NCI-H2029 (cell line): Measurements from ENCODE around the gene SUSD6.

Experiments
- DNase-seq: peaks from one replicate; lab custom pipeline; 2025; lab: John Stamatoyannopoulos, UW

SUSD6 gene

GRCh38 chr14:69611172-69612013 is at the start of gene SUSD6:
Gene SUSD6, plus strand, starts transcription at chr14:69611596. Its CDS starts 46,997 bp downstream, at chr14:69658593.
- DNase-seq, result peak; percentile 86

DNA sequence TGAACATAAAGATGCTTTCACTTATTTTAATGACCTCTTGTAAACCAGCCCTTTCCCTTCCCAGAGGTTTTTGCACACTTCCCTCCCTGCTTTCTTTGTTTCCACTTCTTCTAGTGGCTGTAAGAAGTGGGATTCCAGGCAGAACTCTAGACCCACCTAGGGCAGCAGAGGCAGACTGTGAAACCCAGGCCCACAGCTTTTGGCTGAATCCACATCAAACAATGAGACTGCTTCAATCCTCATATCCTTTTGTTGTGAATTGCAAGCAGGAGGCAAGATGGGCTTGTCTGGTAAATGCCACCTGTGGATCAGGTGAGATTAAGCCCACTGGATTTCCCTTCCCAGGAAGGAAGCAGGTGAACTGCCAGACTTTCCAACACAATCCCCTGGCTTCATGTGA is 49.5 kb upstream of the SUSD6 start:
- DNase-seq, result no peak

DNA sequence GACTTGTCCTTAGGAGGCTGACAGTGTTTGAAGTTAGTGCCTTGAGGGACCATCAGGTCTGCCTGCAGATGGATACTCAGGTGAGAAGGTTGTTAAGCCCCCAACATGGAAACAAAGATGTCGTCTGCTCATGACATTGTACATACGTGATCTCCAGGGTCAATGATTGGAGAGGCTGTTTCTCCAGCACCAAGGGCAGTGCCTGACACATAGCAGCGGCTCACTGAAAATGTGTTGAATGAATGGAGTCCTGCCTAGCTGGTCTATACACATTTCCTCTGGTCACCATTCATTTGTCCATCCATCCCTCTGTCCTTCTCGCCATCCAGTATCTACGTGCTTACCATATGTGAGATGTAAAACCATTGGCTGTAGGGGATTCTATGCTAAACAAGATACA is 43.8 kb upstream of the SUSD6 start:
- DNase-seq, result no peak

- no peak for DNase-seq
Measured at GRCh38 chr14:69569859-69570258, 41.5 kb upstream of the SUSD6 start.

DNA sequence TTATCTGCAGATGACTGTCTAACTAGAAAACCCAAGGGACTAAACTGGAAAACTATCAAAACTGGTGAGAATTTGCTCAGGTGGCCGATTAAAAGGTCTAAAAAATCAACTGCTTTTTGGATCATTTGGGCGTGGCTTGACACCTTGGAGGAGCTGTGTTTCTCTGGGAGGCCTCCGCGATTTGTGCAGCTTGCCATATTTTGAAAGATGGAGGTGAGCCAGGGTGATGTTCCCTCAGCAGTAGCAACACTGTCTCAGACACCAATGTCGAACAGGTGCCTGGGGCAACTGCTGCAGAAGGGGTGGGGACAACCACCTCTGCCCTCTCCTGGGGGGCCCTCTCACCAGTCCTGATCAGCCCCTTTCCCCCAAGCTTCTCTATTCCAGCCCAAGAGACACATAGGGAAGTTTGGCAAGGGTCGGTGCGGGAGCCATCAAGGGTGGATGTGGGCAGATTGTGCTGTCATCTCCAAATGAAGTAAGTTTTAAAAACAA is 40.5 kb upstream of the SUSD6 start:
- no peak for DNase-seq

- DNase-seq, result no peak
Measured at GRCh38 chr14:69571449-69572029, 39.9 kb upstream of the SUSD6 start.

DNA sequence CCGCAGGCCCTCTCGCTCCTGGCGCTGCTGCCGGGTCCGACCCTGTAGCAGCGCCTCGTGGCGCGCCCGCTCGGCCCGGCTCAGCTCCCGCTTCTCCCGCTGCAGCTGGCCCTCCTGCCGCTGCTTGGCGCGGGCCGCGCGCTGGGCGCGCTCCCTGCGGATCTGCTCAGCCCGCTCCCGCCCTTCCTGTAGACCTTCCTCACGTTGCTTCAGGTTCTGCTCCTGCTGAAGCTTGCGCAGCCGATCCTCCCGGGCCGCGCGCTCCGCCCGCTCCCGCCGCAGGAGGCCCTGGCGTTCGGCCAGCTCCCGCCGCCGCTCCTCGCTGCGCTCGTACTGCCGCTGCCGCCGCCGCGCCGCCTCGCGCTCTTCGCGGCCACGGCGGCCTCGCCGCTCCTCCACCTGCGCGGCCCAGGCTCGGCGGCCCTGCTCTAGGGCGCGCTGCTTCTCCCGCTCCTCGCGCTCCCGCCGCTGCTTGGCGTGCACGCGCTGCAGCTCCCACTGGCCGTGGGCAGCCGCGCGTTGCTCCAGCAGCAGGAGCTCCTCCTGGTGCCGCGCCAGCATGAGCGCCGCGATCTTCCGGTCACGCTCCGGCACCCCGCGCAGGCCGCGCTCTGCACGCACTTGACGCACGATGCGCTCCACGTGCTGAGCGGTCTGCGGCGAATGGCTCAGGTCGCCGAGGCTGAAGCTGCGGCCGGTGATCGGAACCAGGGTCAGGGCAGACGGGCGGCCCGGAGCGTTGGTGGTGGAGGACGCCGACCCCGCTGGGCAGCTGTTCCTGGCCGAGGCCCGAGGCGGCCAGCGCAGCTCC is 39.2 kb upstream of the SUSD6 start:
- peak; percentile 66 for DNase-seq

GRCh38 chr14:69572841-69573135 is 38.6 kb upstream of the SUSD6 start:
- no peak for DNase-seq

GRCh38 chr14:69573205-69573830 is 38.1 kb upstream of the SUSD6 start:
- DNase-seq, result no peak

GRCh38 chr14:69573831-69574262 is 37.5 kb upstream of the SUSD6 start:
- DNase-seq, result no peak

GRCh38 chr14:69574263-69574953 is 37.0 kb upstream of the SUSD6 start, which contains the start of gene CCDC177:
Gene CCDC177, minus strand, starts transcription at chr14:69574871. Its CDS starts 1,249 bp downstream, at chr14:69573622.
- peak; percentile 16 for DNase-seq

- no peak for DNase-seq
Measured at GRCh38 chr14:69574954-69575295, 36.5 kb upstream of the SUSD6 start.

DNA sequence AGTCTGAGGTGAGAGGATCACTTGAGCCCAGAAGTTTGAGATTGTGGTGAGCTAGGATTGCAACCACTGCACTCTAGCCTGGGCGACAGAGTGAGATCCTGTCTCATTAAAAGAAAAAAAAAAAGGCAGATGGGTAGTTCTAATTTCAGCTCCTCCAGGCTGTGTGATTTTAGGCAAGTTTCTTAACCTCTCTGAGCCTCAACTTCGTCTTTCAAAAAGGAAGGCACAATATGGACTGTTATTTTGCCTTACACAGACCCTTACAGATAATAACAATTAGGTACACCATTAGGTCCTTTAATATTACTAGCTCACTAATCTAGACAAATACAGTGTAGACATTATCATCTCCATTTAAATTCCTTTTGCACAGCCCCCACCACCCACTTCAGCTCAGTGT is 31.9 kb upstream of the SUSD6 start:
- no peak for DNase-seq

GRCh38 chr14:69580009-69580577 is 31.3 kb upstream of the SUSD6 start:
- no peak for DNase-seq

DNA sequence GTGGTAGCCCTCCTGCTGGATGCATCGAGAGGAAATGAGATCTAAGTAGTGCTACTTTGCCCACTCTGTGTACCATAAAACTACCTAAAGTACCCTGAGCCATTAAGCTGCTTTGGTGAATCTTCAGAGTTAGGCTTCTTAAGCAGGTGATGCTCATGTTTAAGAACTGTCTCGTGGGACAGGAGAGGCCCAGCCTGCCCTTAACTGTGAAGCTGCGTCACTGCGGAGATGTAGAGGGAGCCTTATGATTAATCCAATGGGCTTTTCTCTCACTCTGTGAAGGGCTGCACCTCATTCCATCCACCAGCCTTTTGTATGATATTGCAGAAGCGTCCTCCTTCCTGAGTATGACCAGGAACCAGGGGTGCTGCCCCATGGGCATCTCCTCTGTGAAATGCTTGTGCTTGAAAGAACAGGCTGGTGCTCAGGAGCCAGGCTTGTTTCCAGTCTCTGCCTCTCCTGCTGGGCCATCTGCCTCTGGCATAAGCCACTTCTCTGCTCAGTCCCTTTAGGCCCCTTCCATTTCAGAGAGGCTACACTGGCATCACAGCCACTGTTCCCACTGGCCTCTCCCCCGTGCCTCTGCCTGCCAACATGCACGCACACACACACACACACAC is 30.0 kb upstream of the SUSD6 start:
- no peak for DNase-seq

DNA sequence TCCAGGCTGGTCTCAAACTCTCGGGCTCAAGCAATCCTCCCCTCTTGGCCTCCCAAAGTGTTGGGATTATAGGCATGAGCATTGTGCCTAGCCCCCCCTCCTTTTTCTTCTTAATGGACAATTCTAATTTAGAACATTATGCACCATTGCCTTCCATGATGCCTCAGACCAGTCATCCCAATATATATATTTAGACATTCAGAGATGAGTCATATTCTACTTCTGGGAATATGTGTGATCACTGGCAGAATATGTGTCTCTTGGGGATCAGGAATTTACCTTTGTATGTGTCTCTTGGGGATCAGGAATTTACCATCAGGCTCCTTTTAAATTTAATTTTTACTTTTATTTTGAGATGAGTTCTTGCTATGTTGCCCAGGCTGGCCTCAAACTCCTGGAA is 29.2 kb upstream of the SUSD6 start:
- DNase-seq, result no peak

DNA sequence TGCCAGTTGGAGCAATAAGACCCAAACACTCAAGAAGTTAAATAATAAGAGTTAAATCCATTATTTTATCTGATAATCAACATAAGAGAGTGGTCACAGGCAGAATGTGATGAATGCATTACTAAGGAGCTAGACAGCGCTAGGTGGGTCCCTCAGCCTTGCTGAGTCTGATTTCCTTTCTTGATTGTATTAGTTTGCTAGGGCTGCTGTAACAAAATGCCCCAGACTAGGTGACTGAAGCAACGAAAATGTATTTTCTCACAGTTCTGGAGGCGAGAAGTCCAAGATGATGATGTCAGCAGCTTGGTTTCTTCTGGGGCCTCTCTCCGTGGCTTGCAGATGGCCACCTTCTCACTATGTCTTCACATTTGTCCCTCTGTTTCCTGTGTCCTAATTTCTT is 28.6 kb upstream of the SUSD6 start:
- no peak for DNase-seq

DNA sequence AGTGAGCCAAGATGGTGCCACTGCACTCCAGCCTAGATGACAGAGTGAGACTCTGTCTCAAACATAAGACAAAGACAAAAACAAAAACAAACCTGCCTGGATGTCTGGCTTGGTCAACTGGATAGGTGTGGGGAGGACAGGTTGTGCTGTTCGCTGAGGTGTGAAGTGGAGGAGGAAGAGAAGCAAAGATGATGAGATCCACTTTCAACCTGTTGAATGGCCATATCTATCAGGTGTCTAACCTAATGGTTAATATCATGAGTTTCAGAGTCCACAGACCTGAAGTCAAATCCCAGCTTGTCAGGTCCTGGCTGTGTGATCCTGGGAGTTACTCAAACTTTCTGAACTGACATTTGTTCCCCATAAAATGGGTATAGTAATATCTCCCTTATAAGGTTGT is 27.0 kb upstream of the SUSD6 start:
- no peak for DNase-seq

- no peak for DNase-seq
Measured at GRCh38 chr14:69586404-69586803, 25.0 kb upstream of the SUSD6 start.

DNA sequence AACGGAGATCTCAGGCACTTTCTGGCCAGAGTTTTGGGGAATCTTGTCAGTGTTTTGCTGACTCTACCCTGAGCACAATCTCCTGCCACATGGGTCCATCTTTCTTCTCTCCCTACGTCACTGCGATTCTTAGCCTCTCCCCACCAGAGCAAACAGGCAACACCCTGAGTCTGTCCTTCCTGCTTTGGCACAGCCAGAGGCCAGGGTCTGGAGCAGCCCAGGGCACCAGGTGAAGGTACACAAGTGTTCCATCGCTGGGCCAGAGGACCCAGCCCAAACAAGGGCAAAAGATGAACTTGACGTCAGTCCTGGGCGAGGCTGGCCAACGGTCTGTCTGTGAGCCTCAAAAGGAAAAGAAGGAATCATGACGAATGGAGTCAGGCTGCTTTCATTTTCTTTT is 24.0 kb upstream of the SUSD6 start:
- DNase-seq, result no peak

GRCh38 chr14:69591317-69591716 is 20.1 kb upstream of the SUSD6 start:
- no peak for DNase-seq
